IPS-20b (cell line): ENCODE data around the gene MUC4.
"Not testable (repeated sequence)": the region's sequence is repeated elsewhere in the genome, so short reads cannot be mapped to it uniquely, and the experiment has no call there.

Experiments used
- H3K27ac ChIP-seq: one replicate; pipeline ENCODE4 v1.5.1; 2013; ENCODE audit warnings: low read length
- H3K27me3 ChIP-seq: 2 replicates; pipeline ENCODE4 v1.6.1; 2013; ENCODE audit warnings: mild to moderate bottlenecking, low read length, inconsistent platforms; ENCODE audit not compliant: insufficient read depth
- H3K36me3 ChIP-seq: 2 replicates; pipeline ENCODE4 v1.6.1; 2013; ENCODE audit warnings: low read depth, mild to moderate bottlenecking, inconsistent platforms, low read length, moderate library complexity; ENCODE audit not compliant: insufficient read depth
- H3K4me1 ChIP-seq: 2 replicates; pipeline ENCODE4 v1.6.1; 2013; ENCODE audit warnings: mild to moderate bottlenecking, control low read depth, inconsistent platforms, low read length, moderate library complexity; ENCODE audit not compliant: insufficient read depth
- H3K4me3 ChIP-seq: 2 replicates; pipeline ENCODE4 v1.5.1; 2013; ENCODE audit warnings: mild to moderate bottlenecking, low read length, inconsistent platforms
- H3K9ac ChIP-seq: 2 replicates; pipeline ENCODE4 v1.6.1; 2013; ENCODE audit warnings: low read depth, mild to moderate bottlenecking, inconsistent platforms, low read length, moderate library complexity
- H3K9me3 ChIP-seq: 2 replicates; pipeline ENCODE4 v1.6.1; 2013; ENCODE audit warnings: mild to moderate bottlenecking, low read depth, low read length, inconsistent platforms; ENCODE audit not compliant: insufficient read depth

Gene MUC4

GRCh38 chr3:195712535-195712910 lies 99.2 kb downstream of the MUC4 start:
- H3K36me3 ChIP-seq, H3K9ac ChIP-seq, H3K4me1 ChIP-seq, H3K27me3 ChIP-seq, H3K27ac ChIP-seq, H3K4me3 ChIP-seq, H3K9me3 ChIP-seq: not testable (repeated sequence)

- Histone ChIP-seq H3K27me3 (peaks cover 3% of the 10 kb centered on the region; the same call in 1 of the 2 replicates), H3K9me3 (no peaks in the 10 kb centered on the region), H3K9ac (no peak overlapping the region), H3K27ac (no peak overlapping the region), H3K36me3 (no peaks in the 10 kb centered on the region), H3K4me1 (no peaks in the 10 kb centered on the region), H3K4me3 (no peak overlapping the region)
Observed at GRCh38 chr3:195711813-195712534, 99.8 kb downstream of the MUC4 start.

- H3K9ac ChIP-seq, H3K36me3 ChIP-seq, H3K4me3 ChIP-seq, H3K27ac ChIP-seq, H3K27me3 ChIP-seq, H3K9me3 ChIP-seq, H3K4me1 ChIP-seq: not testable (repeated sequence)
Observed at GRCh38 chr3:195711091-195711812, 100.5 kb downstream of the MUC4 start.

- not testable (repeated sequence) for H3K9ac ChIP-seq, H3K4me1 ChIP-seq, H3K36me3 ChIP-seq, H3K9me3 ChIP-seq, H3K4me3 ChIP-seq, H3K27me3 ChIP-seq, H3K27ac ChIP-seq
Observed at GRCh38 chr3:195710126-195710905, 101.4 kb downstream of the MUC4 start.

- Histone ChIP-seq H3K27me3 (peaks cover 3% of the 10 kb centered on the region; the same call in 1 of the 2 replicates), H3K36me3 (no peaks in the 10 kb centered on the region), H3K4me1 (0 out of 2 replicates have a peak, but pooled peaks cover 6% of the 10 kb centered on the region), H3K27ac (no peak overlapping the region), H3K9ac (no peak overlapping the region), H3K9me3 (no peaks in the 10 kb centered on the region), H3K4me3 (no peak overlapping the region)
Observed at GRCh38 chr3:195709676-195710085, 102.0 kb downstream of the MUC4 start.

GRCh38 chr3:195708626-195709481 lies 102.9 kb downstream of the MUC4 start:
- no peak overlapping the region for H3K27ac ChIP-seq
- H3K9me3 ChIP-seq: no peaks in the 10 kb centered on the region

GRCh38 chr3:195708061-195708460 lies 103.7 kb downstream of the MUC4 start:
- Histone ChIP-seq H3K9me3 (no peaks in the 10 kb centered on the region), H3K27me3 (peaks cover 3% of the 10 kb centered on the region; the same call in 1 of the 2 replicates), H3K27ac (no peak overlapping the region), H3K4me3 (no peak overlapping the region), H3K9ac (no peak overlapping the region), H3K4me1 (0 out of 2 replicates have a peak, but pooled peaks cover 6% of the 10 kb centered on the region), H3K36me3 (no peaks in the 10 kb centered on the region)

More at GRCh38 chr3:195708626-195709481, 102.9 kb downstream of the MUC4 start:
- Histone ChIP-seq H3K36me3 (no peaks in the 10 kb centered on the region), H3K9ac (no peak overlapping the region), H3K4me1 (0 out of 2 replicates have a peak, but pooled peaks cover 6% of the 10 kb centered on the region), H3K4me3 (no peak overlapping the region), H3K27me3 (peaks cover 3% of the 10 kb centered on the region; the same call in 1 of the 2 replicates)

- 0 out of 2 replicates have a peak, but pooled peaks cover 6% of the 10 kb centered on the region for H3K4me1 ChIP-seq
- no peaks in the 10 kb centered on the region for H3K9me3 ChIP-seq
- no peak overlapping the region for H3K9ac ChIP-seq
- no peaks in the 10 kb centered on the region for H3K36me3 ChIP-seq
- no peaks in the 10 kb centered on the region; the same call in 1 of the 2 replicates for H3K27me3 ChIP-seq
- H3K27ac ChIP-seq: no peak overlapping the region
- no peak overlapping the region for H3K4me3 ChIP-seq
Observed at GRCh38 chr3:195705081-195705991, 106.4 kb downstream of the MUC4 start.

- no peaks in the 10 kb centered on the region for H3K36me3 ChIP-seq
- H3K27ac ChIP-seq: no peak overlapping the region
- 0 out of 2 replicates have a peak, but pooled peaks cover 6% of the 10 kb centered on the region for H3K4me1 ChIP-seq
- no peak overlapping the region for H3K4me3 ChIP-seq
- H3K9me3 ChIP-seq: no peaks in the 10 kb centered on the region
- no peaks in the 10 kb centered on the region; the same call in 1 of the 2 replicates for H3K27me3 ChIP-seq
- no peak overlapping the region for H3K9ac ChIP-seq
Observed at GRCh38 chr3:195704433-195704999, 107.2 kb downstream of the MUC4 start.

GRCh38 chr3:195703776-195704175 lies 108.0 kb downstream of the MUC4 start:
- no peaks in the 10 kb centered on the region; the same call in 1 of the 2 replicates for H3K27me3 ChIP-seq
- peaks cover 8% of the 10 kb centered on the region; the same call in 1 of the 2 replicates for H3K4me1 ChIP-seq

More at GRCh38 chr3:195703776-195704175, 108.0 kb downstream of the MUC4 start:
- Histone ChIP-seq H3K27ac (no peak overlapping the region), H3K9ac (no peak overlapping the region), H3K9me3 (no peaks in the 10 kb centered on the region), H3K4me3 (no peak overlapping the region), H3K36me3 (no peaks in the 10 kb centered on the region)
